Stimulated activated CD4-positive, alpha-beta T cell treated with anti-CD3 and anti-CD28 coated beads, Interleukin-1b, Interleukin-23, amount 100 ng/mL, for 48 hours (primary cell): ENCODE measurements around the gene PRADC1.
"Not testable (repeated sequence)": the region's sequence is repeated elsewhere in the genome, so short reads cannot be mapped to it uniquely, and the experiment has no call there.

Source experiments
- DNase-seq: peaks from one replicate; pipeline ENCODE4 v3.0.0-alpha.2; 2020

PRADC1 gene

DNA sequence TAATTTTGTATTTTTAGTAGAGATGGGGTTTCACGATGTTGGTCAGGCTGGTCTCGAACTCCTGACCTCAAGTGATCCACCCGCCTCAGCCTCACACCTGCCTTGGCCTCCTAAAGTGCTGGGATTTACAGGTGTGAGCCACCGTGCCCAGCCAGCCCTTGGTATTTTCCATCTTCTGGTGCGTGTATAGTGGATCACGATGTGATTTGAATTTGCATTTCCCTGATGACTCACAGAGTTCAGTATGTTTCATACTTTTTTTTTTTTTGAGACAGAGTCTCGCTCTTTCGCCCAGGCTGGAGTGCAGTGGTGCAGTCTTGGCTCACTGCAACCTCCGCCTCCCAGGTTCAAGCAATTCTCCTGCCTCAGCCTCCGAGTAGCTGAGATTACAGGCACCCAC, 32.8 kb downstream of the PRADC1 start:
- DNase-seq: not testable (repeated sequence)

DNA sequence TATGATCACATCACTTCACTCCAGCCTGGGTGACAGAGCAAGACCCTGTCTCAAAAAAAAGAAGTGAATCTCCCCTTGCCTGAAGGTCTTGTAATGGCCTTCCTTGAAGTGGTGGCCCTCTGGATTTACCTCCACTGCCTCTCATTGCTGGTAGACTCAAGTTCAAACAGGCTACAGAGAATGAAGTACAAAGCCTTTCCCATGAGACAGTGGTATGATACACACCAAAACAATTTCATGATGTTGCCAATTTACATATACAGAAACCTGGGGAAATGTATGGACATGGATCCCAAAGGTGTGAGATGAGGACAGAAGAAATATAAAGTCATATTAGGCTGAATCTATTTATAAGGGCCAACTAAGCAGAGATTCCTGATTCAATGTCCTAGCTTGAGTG, 35.5 kb downstream of the PRADC1 start:
- DNase-seq: no peak

GRCh38 chr2:73187549-73187948, 45.5 kb downstream of the PRADC1 start:
- DNase-seq: no peak

GRCh38 chr2:73185965-73186364, 47.1 kb downstream of the PRADC1 start:
- no peak for DNase-seq
